Limb (tissue), 2 donors: ENCODE data around the gene ATP8B4.
"Not testable (repeated sequence)": the region's sequence is repeated elsewhere in the genome, so short reads cannot be mapped to it uniquely, and the experiment has no call there.

Experiments
- DNase-seq, 2 donors: peaks; one replicate each; pipeline ENCODE4 v3.0.0-alpha.2; 2016; ENCODE audit errors: extremely low spot score in 2 of 2

Gene ATP8B4

DNA sequence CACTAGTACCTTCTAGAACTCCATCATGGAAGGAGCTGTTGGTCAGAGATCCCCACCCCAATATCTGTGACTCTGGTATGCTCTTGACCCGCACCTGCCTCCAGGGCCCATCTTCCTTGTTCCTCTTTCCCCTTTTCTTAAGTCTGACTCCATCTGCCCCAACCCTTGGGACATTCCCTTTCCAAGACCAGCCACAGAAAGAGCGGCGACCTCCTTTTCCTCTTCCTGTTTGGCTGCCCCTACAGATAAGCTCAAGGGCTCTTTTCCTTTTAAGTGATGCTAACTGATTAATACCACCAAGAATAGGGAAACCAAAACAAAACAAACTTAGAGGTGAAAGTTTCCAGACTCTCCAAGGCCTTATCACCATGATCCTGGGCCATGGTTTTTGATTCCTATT, 21.9 kb upstream of the ATP8B4 start:
- no peak for DNase-seq

DNA sequence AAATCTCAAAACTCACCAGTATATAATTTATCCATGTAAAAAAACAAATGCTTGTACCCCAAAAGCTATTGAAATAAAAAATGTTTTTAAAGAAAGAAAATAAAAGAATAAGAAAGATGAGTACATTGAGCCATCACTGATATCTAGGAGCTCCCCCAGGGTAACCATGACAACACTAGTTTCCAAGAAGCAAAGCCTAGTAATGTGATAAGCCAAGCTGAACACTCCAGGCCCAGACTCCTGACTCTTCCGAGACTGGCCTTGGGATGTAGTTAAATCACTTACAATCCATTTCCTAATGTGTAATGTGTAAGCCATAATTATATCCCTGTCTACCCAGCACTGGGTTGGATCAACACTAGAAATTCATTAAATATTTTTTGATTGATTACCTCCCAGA, 21.1 kb upstream of the ATP8B4 start:
- no peak for DNase-seq

DNA sequence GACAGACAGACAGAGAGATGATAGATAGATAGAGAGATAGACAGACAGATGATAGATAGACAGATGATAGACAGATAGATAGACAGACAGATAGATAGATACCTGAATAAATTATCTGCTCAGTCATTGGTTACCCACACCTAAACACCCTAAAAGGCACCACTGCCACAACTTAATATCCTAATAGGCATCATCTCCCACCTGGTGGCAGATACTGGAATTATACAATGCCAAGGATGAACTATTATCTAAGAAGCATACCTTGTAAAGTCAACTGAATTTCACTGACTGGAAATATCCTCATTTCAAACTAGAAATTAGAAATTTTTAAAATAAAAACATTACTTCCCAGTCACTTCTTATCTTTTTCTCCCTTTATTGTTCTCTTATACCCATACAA, 19.4 kb upstream of the ATP8B4 start:
- DNase-seq: no peak

DNA sequence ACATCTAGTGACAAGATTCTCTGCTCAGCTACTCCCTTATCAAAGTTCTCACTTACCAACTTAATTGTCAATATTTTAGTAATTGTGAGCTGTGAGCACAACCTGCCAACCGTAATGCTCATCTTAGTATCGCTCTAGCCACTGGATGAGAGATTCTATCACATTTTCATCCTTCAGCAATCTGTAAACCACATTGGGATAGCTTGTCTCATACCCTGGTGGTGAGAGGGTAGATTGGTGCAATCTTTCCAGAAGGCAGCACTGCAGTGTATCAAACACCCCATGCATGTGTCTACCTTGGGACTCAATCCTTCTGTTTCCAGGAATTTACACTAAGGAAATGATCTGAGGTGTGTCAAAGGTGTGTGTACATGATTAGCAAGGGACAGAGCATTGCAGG, 18.9 kb upstream of the ATP8B4 start:
- DNase-seq: no peak

DNA sequence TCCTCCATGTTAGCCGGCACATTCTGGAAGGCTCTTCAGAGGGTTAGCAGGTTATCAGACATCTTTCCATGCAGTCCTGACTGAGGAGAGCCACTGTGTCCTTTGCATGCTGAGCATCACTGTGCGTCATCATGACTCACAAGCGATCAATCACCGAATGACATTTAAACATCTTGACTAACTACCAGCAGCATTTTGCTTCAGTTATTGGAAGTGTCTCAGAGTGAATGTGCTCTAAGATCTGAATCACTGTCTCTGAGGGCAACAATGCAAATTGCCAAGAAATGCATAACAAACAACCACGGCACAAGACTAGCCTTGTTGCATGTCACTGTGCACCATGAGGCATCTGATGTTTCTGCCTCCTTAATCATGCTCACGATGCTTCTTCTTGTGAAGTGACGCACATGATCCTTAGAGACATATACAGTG, 18.3 kb upstream of the ATP8B4 start:
- DNase-seq: no peak

DNA sequence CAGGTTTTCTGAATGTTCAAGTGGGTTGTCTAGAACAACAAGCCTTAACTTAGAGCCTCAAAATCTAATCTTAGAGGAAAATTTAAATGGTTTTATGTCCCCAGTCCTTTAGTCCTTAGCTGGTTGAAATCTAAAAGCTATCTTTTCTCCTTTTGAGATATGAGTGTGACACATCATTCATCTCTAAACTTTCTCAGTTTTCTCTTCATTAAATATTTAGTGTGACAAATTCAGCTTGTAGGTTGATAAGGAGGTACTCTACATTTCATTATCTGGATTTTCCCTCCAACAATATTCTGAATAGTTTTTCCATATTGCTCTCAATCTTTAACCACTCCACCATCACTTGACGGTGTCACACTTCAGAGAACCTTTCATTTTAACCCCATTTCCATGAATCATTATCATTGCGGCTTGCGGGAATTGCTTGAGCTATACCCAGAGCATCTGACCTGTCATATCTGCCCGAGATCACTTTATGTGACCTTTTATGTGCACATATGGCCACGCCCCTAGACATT, 16.1 kb upstream of the ATP8B4 start:
- no peak for DNase-seq

DNA sequence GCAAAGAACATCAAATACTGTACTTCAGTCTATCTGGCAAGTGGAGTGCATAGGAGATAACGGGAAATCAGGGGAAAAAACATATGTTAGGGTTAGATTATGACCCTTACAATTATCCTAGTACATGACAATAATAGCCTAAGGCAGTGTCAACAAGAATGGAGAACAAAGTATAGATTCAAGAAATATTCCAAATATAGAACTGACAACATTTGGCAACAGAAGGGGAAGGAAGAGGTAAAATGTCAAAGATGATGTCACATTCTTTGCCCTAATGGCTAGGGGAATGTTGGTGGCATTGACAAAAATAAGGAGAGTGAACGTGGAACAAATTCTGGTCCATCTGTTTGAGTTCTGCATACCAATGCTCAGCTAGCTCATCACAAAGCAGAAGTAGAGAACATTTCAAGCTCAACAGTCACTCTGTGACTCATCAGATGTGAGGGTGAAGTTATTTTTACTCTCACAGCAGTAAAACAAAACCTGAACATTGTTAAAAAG, 15.5 kb upstream of the ATP8B4 start:
- no peak for DNase-seq

DNA sequence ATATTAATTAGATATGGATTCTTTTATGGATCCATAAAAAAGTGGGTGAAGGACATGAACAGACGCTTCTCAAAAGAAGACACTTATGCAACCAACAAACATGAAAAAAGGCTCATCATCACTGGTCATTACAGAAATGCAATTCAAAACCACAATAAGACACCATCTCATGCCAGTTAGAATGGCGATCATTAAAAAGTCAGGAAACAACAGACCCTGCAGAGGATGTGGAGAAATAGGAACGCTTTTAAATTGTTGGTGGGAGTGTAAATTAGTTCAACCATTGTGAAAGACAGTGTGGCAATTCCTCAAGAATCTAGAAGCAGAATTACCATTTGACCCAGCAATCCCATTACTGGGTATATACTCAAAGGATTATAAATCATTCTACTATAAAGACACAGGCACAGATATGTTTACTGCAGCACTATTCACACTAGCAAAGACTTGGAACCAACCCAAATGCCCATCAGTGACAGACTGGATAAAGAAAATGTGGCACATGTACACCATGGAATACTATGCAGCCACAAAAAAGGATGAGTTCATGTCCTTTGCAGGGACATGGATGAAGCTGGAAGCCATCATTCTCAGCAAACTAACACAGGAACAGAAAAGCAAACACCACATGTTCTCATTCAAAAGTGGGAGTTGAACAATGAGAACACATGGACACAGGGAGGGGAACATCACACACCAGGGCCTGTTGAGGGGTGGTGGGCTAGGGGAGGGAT, 13.4 kb upstream of the ATP8B4 start:
- DNase-seq: not testable (repeated sequence)

DNA sequence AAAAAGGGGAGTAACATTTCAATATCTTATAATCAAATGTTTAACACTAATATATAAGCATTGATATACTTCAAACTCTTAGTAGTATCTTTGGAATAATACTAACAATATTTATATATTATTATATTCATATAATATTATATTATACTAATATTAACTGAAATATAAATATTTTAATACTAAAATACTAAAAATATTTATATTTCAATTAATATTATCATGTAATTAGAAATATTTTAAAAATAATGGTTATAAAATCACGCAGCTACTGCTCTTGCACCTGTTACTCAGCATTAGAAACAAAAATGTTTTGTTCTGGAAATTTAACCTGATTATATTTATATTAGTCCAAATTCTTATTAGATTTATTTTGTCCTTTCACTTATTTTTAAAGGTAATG, 12.6 kb upstream of the ATP8B4 start:
- no peak for DNase-seq

DNA sequence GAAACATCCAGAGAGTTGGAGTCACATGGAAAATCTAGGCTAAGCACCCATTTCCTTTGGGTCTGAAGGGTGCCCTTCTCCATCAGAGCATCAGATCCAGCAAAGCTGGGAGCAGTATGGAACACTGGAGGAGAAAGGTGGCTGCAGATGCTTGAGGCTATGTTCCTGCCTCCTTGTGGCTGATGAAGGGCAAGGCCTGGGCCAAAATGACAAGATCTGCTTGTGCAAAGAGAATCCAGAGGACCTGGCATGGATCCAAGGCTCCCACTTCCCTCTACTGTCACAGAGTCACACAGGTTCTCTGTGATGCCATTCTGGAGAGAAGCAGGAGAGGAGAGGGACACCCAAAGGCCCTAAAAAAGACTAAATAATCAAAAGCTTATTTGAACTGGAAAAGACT, 9.2 kb upstream of the ATP8B4 start:
- DNase-seq: no peak

DNA sequence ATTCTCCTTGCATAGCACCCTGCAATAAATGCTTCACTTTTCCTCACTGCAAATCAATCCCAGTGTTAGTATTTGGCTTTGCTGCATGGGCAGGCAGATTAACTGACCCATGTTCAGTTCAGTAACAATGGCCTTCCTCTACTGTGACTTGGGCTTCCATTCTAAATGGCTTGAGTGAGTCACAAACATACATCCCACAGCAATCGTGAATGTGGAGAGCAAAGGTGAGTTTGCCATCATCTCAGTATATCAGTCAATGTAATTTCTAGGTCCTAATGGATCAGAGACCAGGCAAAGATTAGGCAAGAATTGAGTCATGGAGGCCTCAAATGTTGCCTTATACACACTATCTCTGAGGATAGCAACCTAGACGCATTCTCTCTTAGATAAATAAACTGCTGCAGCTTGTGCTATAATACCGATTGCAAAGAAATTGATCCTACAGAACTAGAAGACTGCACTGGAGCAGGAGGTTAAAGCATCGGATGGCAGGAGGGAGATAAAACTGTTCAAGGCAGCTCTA, 8.3 kb upstream of the ATP8B4 start:
- no peak for DNase-seq

DNA sequence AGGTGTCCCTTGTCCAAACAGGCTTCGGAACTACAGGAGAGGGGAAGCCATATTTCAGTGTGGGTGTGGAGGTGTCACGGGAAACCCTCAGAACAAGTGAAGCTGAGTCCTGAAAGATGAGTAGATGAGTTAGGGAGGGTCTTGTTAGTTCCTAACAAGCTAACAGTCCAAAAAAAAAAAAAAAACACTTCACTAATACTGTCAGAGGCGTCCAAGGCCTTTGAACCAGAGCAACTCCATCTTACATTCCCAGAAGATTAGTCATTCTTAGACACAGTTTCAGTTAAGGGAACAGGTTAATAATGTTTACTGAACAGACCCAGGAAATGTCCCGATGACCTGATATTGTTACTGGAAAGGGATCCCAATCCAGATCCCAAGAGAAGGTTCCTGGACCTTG, 7.0 kb upstream of the ATP8B4 start:
- no peak for DNase-seq

DNA sequence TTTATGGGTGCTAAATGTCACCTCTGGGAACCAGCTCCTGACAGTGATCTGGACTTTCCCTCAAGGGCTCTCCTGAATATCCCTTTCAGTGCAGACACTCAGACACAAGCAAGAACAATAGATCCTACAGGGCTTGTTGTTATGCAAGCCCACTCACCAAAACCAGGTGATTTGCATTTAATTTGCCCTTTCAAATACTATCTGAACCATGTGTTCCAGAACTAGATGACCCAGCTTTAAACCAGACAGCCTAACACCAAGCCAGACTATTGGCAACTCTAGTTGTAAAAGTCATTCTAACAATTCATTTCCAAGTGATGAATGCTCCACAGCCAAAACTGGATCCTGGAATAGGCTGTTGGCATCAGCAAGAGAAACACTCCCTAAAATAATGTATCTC, 5.6 kb upstream of the ATP8B4 start:
- DNase-seq: no peak

DNA sequence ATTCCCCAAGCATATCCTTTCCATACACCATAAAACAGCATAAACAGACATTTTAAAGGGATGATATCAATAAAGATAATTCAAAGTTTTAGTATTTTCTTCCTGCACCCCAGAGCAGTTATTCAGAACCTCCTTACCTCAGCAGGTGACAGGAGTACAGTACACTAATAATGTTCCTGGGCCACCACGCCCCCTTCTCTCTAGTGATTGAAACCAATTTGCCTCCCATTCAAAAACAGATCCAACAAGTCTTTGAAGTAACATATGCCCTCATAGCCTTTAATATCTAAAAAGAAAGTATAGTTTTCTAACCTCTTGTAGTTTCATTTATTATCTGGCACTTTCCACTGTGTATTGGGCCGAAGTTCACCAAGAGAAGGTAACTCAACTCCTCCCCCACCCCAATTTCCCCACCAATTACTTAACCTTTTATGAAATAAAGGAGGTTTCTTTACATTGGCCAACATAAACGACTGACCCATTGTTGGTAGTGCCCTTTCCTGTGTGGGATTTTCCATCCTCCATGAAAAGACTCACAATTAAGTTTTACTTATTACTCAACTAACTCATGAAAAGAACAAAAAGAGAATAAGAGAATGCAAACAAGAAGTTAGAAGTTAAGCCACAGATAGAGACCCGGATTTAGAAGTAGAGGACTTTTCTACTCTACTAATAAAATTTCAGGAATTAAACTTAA, 5.0 kb upstream of the ATP8B4 start:
- no peak for DNase-seq

DNA sequence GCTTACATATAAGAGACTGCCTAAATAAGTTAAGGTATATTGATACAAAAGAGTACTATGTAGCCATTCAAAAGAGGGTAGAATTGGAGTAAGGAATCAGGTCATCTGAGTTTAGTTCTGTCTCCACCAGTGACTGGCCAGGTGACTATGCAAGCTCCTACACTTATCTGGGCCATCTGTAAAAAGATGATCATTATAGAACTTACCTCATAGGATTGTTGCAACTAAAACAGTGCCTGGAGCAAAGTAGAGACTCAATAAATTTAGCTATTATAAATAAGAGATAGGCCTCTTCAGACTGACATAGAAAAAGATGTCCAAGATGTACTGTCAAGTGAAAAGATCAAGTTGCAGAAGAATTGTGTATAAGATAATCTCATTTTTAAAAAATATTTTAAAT, 1.7 kb upstream of the ATP8B4 start:
- DNase-seq: no peak

DNA sequence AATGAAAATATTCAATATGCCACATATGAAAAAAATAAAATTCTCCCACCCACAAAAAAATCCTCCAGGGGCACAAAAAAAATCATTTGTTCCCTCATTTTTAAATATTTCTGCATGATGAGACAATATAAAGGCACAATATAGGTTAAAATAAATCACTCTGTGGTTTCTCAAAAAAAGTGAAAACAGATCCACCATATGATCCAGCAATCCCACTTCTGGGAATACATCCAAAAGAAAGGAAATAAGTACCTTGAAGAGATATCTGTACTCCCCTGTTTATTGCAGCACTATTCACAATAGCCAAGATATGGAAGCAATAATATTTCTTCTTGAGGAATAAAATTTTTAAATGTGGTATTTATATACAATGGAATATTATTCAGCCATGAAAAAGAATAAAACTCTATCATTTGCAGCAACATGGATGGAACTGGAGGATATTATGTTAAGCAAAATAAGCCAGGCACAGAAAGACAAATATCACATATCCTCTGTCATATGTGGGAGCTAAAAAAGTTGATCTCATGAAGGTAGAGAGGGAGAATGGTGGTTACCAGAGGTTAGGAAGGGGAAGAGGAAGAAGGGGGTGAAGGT, 1.5 kb downstream of the ATP8B4 start:
- DNase-seq: no peak

DNA sequence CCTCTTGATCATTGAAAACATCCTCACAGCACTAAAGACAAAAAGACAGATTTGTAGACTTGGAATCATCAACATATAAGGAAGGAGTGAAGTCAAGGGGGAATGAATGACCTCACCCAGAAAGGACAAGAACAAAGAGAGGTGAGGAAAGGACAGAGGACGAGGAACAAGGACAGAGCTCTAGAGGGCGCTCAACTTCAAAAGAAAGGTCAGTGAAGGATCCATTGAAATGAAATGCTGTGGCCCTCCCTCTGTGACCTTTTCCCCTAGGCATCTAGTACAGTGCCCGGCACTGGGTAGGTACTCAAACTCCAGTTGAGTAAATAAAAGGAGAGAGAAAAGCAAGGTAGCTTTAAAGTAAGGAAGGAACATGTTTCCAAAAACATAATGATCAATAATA, 2.6 kb downstream of the ATP8B4 start:
- DNase-seq: no peak

DNA sequence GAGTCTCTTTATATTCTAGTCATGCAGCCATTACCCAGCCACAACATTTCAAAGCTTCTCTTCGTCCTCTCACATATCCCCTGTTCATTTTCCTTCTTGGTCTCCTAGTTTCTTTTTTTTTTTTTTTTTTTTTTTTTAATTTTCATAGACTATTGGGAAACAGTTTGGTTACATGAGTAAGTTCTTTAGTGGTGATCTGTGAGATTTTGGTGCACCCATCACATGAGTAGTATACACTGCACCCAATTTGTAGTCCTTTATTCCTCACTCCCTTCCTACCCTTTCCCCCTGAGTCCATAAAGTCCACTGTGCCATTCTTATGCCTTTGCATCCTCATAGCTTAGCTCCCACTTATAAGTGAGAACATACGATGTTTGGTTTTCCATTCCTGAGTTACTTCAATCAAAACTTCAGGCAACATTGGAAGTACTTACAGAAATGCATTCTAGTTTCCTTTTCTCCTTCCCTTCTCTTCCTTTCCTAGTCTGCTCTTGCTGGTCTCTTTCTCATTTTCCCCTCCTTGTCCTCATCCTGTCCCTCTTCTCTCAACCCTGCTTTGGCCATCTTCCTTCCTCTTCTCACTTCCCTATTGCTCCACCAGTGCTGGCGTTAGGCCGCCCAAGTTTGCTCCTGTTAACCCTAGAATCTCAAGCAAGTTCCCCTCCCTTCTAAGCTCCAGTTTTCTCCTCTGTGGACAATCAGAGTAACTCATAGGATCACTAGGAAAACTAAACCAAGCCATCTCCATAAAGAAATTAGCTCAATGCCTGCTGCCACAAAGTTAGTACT, 4.8 kb downstream of the ATP8B4 start:
- DNase-seq: no peak

DNA sequence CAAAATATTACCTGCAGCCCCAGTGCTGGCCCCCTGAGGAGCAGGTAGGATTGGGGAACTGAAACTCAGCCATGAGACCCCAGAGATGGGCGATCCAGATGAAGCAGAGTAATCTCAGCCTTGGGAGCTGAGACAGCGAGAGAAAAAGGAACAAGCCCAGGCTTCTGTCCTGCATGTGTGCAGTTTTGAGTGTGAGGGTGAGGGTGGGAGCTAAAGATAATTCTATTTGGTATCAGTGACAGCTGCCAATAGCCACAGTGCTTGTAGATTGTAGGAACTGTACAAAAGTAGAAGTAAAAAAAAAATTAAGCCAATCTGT, 5.9 kb downstream of the ATP8B4 start:
- no peak for DNase-seq

DNA sequence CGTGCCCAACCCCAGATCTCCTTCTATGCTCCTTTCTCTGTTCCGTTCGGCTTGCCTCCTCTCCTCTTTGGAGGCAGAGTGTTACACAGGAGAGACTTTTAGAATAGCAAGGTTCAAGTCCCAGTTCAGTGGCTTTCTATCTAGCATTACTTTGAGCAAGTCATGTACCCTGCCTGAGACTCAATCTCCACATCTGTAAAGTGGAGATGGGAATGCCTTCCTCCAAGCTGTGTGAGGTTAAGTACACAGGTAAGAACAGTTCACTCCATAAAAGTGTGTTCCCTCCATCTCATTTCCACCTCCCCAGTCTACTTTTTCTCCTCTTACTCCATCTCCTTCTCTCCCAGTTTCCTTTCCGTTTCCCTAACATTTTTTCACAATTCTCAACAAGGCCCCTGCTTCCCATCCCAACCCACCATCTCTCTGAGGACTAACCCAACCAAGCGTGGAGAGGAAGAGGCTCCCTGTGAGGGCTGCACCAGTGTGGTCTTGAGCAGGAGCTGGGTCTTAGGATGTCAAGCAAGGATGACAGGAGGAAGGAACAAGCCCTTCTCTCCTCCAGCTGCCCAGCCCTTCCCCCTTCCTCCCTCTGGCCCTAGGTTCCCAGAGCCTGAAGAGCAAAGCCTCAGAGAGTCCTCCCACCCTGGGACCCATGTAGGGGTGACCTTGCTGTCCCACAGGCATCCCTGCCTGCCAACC, 6.4 kb downstream of the ATP8B4 start:
- DNase-seq: no peak

DNA sequence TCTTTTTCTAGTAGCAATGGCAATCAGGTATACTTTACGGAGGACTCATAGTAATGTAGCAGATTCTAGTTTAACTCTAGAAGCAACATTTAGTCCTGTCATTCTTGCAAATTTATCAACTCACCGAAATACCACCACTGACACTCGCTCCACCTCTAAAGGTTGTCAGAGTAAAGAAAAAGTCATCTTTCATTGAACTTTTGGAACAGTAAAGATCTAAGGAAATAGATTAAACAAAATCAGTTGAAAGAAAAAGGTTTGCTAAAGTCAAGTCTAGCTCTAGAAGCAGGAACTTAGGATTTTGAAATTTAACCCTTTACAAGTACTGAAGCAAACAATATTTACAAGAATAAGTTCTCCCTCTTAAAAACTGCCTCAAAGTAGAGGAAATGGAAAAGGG, 8.7 kb downstream of the ATP8B4 start:
- DNase-seq: no peak
